HG03354 (cell line): ENCODE data around the gene GAB2.

ENCODE experiments used
- ATAC-seq: cut with Tn5 transposase; IDR thresholded peaks from one replicate; pipeline ENCODE4 v1.9.1; 2021; ENCODE audit warnings: mild to moderate bottlenecking; ENCODE audit not compliant: unreplicated experiment, poor library complexity, severe bottlenecking

The GAB2 gene

DNA sequence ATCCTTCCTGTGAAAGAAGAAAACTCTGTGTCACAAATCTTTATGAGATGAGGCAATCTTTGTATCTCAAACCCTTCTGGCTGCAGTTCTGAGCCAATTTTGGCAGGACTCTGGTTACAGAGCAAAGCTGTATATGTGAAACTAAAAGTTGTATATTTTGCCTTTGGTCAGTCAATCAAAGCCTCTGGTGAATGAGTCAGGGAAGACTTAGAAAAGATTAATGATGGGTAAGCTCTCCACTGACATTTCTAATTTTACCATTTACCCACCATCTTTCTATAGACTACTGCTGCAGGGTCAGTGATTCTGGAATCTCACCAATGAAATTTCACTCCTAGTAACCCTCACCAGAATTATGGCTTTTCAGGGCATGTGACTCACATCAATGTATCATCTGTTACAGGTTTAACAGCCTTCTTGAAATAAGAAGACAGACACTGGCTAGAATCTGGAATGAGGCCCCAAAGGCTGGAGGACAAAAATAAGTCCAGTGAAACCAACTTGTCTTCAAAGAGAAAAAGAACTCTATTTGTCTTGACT, 185.6 kb downstream of the GAB2 start:
- ATAC-seq, result no peak

DNA sequence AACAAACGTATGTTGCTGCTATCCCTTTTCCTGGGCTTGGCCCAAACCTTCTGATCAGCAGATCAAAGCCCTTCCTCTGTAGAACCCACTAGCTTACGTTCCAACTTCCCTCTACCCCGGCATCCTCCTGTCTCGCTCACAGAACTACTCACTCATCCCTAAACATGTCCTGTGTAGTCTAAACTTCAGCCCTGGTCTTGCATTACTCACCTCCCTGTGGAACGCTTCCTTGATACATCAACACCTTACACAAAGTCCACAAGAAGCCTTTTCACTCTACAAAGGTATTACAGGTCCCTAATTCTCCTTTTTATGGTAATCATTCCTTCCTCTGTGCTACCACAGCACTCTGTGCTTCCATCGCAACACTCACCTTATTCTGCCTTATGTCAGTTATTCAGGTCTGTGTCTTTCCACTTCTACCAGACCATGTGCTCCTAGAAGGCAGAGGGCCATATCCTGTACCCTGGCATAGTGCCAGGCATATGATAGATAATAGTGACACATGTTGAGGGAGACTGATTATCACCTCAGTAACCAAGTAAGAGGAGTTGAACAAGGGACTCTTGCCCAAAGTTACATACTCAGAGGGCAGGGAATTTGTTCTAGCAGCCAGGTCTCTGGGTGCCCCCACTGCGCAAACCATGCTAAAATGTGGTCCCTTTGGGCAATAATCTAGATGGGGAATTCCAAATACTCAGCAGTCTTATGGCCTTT, 187.3 kb downstream of the GAB2 start:
- ATAC-seq, result no peak

DNA sequence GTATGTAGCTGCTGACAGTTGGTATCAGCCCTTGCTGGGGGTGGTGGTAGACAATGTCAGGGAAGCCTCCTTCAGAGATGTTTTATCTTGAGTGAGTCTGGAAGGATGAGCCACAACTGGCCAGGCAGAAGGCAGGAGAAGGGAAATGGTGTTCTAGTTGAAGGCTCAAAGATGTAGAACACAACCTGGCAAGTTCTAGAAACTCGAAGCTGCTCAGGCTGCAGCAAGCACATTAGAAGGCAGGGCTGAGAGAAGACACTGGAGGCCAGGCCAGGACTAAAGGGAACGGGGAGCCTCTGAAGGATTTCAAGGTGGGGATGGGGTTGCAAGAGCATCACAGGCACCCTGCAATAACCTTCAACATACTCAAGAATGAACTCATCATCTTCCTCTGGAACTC, 188.5 kb downstream of the GAB2 start:
- ATAC-seq, result no peak

DNA sequence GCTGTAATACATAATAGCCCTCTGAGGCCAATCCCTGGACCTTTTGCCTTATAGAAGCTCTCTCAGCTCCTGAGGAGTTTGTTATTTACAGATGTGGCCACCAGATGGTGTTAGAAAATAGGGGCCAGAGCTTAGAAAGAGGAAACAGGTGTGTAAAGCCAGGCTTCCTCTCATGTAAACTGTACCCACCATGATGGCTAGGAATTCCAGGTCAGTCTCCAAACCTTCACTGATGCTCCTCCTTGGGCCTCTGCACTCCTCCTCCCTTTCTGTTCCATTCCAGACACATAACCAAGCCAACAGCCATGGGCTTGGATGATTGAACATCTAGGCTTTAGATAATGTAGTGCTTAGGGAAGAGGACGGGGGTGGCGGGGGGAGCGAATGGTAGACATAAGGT, 189.2 kb downstream of the GAB2 start:
- ATAC-seq, result peak; percentile 69

DNA sequence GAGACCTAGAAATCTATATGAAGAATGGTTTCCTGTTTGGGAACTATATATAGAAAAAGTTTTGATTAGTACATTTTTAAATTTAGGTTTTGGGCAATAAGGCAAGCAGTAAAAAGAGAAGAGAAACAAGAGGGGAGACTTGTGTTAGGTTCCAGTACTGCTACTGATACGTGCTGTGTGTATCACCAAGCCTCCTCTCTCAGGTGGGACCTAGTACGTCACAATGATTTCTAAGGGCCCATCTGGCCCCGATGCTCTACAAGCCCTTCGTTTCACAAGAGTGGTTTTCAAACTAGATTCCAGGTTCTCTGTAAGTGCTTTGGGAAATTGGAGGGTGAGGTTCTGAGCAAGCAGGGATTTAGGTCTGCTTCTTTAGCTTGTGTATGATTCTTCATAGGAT, 189.7 kb downstream of the GAB2 start:
- ATAC-seq, result peak; percentile 50

DNA sequence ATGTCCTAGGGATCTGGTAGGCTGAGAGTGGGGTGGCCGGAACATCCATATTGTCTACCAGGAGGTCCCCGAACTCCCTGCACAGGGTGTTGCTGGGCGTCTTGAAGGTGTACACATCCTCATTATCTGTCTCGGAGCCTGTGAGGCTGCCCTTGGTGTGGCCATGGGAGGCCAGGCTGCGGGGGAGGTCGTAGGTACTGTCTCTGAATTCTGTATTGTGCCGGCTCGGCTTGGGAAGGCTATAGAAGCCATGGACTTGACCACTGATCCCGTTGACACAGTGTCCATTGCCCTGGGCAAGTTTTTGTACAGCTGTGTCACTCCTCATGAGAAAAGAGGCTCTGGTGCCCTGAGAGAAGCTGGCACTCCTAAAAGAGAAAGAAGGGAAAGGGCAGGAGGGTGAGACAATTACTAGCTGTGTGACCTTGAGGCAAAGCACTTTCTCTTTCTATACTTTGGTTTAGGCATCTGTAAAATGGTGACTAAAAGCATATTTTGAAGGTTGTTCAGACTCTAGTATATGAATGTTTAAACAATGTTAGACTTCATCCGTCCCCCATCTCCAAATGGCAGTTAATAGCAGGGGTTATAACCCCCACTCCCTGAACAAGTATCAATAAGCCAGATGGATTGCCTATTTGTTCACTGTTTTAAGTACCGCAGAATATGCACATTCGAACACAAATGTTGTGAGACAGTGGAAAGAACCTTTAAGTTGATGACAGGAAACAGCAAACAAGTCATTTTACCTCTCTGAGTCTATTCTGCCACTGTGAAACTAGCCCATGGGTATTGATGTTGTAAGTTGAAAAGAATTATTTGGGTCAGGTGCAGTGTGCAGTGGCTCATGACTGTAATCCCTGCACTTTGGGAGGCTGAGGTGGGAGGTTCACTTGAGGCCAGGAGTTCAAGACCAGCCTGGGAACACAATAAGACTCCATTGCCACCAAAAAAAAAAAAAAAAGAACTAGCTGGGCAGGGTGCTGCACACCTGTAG, 190.6 kb downstream of the GAB2 start:
- ATAC-seq, result no peak

DNA sequence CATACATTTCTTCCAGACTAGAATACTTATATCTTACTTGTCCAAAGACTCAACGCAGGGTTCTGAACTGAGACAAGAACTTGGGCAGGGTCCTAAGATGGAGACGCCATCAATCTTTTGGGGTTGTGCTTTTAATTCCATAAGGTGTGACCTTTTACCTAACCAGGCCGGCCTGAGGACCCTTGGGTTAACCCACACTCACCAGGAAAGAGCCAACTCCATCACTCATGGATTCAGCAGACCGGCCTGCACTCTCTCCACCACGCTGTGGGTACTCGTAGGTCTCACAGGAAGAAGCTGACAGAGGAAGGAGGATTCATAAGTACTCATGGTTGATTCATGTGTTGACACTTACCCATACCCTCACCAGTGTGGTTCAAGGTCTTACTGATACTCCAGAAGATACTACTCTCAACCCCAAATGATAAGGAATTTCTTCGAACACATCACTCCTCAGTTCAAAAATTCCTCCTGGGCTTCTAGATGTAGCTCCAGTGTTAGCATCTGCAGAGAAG, 192.7 kb downstream of the GAB2 start:
- no peak for ATAC-seq

DNA sequence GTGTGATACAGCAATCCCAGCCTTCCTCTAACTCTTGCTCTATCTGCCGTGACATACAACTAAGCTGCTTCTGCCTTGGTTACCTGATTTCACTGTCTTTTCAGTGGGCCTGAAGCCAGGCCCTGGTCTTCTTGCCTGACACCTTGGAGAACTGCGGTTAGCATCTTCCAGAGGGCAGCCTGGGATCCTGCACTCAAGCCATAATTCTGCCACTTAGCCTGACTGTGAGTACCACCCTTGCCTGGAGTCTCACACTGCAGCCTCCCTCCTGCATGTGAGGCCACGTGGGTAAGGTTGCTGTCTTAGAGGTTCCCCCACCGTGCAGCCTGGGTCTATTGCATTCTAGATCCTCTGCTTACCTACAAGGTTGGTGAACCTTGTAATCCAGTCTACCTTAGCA, 193.1 kb downstream of the GAB2 start:
- no peak for ATAC-seq

DNA sequence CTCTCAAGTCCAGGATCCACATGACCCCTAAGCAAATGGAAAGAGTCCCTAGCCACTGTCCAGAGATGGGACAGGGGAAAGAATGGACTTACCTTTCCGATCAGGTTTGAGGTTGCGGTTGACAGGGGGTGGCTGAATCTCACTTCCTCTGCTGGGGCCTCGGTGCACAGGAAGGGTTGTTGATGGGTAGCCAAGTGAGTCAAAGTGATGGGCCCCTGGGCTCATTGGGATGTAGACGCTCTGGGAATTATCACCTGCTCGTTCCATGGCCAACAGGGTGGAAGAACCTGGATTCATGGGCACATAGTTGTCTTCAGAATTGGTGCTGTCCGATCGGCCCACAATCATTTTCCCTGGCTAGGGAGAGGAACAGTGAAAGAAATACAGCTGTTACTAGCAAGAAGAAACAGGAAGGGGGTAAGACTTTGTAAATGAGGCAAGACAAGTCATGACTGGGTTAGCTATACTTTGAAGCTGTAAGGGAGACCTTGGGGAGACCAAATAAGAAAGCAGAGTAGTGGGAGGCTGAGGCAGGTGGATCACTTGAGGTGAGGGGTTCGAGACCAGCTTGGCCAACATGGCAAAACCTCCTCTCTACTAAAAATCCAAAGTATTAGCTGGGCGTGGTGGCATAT, 194.2 kb downstream of the GAB2 start:
- ATAC-seq, result peak; percentile 78

DNA sequence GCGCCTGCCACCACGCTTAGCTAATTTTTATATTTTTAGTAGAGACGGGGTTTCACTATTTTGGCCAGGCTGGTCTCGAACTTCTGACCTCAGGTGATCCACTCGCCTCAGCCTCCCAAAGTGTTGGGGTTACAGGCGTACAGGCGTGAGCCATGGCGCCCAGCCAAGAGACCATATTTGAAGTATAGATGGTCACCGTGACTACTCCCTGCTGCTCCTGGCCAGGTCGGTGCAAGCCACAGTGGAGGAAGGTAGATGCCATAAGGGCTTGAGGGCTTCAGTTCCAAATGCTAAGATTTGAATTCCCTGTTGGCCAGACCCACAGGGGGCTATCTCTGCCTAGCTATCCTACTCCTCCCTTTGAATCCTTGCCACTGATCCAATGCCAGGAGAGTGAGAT, 194.9 kb downstream of the GAB2 start:
- ATAC-seq, result peak; percentile 2

DNA sequence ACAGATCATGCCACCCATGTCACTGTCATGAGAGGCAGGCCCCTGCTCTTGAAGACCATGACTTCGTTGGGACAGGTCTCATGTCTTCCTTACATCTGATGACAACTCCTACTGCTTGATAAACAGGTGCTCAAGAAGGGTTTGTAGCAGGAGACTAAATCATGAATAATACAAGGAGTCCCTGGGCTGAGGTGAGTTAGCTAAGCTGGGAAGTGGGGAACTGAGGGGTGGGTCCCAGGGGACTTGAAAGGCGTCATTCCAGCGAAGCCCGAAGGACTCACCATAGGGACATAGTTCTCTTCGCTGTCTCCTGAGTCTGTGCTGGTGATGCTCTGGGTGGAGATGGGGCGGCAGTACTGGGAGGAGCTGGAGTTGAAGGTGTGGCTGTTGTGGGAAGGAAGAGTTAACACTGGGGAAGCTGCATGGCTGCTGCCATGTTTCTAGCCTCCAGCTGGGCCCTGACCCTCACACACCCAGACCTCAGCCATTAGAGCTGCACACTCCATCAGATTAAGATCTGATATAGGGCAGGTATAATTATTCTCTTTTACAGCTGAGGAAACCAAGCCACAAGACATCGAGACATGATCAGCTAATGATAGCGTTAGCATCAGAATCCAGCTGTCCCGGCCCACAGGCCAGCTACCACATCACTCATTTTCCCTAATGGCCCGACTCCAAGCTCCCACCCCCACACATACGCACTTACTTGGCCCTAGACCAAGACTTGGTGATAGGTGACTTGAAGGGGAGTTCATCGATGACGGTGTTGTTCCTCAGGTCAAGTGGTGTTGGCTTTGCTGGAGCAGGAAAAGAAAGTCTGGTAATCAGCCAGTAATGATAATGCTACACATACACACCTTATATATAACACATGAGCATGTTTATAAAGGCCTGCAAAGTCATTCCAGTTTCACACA, 196.0 kb downstream of the GAB2 start:
- no peak for ATAC-seq

DNA sequence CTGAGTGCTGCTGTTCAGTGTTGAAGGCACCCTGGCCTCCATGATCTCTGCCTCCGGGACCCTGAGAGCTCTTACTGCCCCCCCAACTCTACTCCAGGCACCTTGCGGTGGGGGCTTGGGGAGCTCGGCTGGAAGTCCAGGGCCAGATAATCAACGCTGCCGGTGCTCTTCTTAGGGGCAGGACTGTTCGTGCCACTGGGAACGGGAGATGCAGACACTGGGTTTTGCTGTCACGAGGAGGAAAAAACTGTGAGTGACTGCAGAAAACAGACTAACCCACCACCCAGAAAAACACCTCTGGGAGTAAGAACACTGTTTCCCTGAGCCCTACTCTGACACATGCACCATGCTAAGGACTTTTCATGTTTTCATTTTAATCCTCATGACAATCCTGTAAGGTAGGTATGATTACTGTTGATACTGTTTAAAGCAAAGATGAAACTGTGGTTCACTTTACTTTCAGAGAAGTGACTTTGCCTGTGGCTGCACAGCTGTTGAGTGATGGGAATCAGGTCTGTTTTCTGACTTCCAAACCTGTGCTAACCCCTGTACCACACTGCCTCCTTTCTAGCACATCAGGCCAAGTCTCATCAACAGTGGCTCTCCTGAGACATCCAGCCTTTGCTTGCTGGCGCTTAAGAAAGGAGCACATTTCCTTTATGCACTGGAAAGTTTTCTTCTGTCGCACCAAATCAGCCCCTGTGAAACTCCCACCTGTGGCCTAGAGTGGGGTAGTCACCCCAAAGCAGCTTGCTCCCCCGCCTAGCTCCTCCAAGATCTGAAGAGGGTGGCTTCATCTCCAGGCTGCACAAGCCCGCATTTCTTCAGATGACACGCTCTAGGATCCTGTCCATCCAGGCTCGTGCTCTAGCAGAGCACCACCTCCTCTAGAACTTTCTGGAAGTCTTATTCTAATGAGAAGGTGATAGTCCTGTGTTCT, 197.1 kb downstream of the GAB2 start:
- no peak for ATAC-seq

DNA sequence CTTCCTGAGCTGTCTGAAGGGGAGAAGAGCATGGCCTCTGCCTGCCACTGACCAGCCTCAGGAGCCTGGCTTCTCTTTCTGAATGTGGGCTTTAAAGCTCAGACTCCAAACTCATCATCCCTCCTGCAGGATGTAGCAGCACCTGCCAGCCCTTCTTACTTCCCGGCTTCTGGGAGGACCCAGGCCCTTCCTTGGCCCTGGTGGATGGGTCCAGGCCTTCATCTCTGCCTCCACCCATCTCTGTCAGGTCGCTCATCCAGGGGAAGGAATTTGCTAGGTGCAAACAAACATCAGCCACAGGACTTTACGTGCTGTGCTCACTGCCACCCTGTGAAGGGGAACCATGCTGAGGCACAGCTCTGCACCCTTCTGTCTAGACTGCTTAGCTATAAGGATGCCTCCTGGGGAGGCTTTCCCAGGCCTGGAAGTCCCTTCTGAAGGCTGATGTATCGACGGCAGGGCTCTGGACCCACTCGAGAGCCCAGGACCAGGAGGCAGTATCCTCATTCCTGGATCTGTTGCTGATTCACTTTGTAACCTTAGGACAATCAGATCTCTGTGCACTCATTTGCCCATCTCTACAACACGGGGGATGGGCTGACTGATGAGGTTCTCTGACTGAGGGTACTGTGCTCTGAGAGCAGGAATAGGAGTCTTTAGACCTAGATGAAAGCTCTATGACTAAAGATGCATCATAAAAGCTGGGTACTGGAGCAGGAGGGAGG, 198.0 kb downstream of the GAB2 start:
- ATAC-seq, result no peak

DNA sequence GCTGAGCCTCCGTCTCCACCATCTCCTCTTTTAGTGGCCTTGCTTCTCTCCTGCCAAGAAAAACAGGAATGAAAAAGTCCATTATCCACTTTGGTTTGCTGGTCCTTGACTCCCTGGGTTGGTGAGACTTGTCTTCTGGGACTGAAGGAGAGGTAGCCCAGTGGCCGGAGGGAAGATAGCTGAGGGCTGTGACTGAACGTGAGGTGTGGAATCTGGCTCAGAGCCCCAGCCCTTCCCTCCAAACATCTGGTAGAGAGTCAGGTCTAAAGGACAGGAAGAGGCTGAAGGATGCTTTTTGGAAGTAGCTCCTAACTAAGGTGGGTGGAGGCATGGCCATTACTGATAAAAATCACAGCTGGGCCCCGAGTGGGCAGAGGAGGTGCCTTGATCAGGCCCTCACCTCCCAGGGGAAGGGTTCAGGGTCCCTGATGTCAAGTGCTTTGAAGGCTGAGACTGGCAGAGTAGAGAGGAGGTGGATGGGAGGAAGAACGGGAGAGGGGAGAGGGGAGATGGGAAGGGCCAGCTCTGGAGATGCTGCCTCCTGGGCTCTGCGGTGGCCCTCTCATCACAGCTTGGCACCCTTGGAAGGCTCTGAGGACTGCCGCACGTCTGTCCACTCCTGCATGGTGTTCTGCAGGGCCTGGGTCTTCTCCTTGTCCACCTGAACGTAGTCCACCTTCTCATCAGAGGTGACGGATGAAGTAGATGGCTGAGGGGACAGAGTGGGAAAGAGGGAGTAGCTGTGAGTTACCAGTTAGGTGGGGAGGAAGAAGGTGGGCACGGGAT, 198.7 kb downstream of the GAB2 start:
- ATAC-seq, result no peak

DNA sequence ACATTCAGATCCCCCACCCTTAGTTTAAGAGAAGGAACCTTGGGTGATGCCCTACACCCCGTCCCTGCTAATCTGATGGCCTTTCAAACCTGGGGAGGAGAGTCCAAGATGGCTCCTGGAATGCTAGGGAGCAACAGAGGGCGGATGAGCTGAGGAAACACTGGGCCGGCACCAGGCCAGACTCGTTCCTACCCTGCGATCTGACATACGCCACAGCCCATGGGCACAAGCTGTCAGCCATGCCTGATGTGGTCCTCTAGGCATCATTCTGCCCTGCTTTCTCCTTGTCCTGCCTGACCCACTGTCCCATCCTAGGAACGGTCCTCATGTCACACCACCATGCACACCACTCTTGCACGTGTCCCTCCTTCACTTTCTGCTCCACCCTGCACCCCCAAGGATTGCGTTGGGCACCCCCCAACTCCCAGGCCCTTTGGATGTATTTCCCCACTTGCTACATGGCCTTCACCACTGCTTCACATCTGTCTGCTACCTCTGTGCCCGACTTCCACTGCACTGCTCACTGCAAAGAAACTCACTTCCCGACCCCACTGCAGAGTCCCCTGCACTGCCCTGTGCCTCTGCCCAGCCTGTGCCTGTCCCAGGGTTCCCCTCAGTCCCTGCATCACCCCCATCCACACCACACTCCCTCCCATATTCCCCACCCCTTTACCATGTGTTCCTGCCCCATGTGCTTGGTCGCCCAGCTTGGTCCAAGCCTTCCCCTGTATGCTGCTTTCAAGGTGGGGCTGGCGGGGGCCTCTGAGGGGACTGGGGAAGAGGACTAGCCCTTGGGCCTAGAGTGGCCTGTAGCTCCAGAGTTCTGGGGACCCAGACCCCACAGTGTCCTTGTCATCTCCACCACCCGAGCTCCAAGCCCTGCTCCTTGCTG, 199.7 kb downstream of the GAB2 start:
- ATAC-seq, result no peak
